Activated T-cell treated with anti-CD3 and anti-CD28 coated beads for 4 hours (primary cell): ENCODE data around the gene TNRC6C.
"Not testable (repeated sequence)": the region's sequence is repeated elsewhere in the genome, so short reads cannot be mapped to it uniquely, and the experiment has no call there.

ENCODE experiments used
- DNase-seq: peaks from one replicate; pipeline ENCODE4 v3.0.0-alpha.2; 2020

TNRC6C gene

DNA sequence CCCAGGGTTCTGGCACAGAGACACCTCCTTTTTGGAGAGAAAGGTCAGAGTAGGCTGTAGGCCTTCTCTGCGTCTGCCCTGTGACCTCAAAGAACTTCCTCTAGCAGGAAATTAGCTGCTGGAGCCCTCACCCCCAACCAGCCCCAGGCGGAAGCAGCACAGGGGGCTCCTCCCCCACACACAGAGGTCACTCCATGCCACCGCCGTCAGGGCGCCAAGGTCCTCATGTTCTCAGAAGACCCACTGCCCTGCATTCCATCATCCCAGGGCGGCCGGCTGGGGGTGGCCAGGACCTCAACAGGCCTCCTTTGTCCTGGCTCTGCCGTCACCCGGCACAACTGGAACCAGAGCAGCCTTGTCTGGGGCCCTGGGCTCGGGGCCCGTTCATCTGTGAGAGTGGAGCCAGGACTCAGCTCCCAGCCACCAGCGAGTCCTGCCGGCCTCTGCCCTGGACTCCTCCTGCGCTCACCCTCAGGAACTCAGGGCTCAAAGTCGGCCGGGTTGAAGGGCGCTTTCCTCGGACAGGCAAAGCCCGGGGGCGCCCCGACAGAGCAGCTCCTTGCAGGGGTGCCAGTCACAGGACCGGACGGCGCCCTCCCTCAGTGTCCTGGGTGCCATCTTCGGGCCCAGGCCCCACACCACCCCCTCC lies 168.9 kb downstream of the TNRC6C start:
- no peak for DNase-seq

GRCh38 chr17:78127888-78128550 lies 169.5 kb downstream of the TNRC6C start:
- DNase-seq: no peak

DNA sequence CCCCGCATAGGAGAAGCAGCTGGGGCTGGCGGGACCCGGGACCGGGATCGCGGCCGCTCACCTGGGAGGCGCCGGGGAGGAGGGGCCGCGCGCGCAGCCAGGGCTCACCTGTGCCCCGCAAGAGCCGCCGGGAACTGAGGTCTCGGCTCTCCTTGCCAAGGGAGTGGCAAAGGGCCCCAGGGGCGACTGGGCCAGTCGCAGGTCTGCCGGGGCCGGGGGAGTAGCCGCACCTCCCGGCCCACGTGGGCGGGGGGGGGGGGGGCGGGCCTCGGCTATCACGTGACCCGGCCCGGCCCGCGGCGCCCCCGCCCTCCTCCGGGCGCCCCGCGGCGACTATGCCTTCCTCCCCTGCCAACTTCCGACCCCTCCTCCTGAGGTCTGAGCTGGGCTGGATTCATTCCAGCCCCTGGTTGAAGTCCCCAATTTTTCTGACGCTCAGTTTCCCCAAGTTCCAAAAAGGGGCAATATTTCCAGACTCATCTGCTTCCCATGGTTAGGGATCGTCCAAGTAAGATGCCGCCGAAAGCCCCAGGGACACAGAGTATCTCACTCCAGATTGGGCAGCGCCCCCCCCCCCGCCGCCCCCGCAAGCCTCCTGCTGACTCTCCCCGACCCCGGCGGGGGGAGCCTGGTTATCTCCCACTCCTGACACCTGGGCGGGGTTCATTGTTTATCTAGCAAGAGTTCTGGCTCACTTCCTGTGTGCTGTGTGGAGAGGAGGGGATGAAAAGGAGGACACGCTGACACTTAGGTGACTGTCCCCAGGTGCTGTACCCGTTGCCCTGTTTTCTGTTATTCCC lies 170.2 kb downstream of the TNRC6C start, which contains the start of gene TMC6:
TSS of gene TMC6 (minus strand) at position 205 of the 800 bp plus-strand sequence. CDS start 1,923 bp downstream, outside the sequence.
- DNase-seq: peak; percentile 52

DNA sequence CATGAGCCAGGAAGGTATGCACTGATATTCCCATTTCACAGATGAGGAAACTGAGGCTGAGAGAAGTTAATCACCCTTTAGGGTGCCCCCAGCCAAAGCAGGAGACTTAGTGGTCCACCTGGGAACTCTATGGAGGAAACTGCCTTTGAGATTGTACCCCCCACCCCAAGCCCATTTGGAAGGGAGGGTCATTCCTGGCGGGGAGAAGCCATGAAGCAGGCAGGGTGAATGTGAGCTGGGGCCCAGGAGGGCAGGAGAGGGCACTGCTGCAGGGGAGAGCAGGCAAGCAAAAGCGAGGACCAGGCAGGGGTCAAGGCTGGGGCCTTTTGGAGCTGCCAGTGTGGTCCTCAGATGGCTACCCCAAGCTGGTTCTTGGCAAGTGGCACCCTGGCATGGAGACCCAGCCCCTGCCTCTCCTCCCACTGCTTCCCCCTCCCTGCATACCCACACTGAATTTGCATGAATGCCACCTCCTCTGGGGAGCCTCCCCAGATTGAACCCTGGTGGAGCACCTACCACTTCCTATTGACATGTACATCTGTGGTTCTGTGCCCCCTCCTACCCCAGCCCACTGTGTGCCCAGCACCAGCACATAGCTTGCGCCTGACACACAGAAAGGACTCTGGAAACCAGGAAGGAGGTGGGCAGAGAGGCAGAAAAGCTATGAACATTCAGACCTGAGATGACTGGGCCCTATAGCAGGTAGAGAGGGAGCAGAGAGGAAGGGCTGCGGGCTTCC lies 171.0 kb downstream of the TNRC6C start:
- DNase-seq: no peak

GRCh38 chr17:78130090-78130436 lies 171.6 kb downstream of the TNRC6C start:
- no peak for DNase-seq

DNA sequence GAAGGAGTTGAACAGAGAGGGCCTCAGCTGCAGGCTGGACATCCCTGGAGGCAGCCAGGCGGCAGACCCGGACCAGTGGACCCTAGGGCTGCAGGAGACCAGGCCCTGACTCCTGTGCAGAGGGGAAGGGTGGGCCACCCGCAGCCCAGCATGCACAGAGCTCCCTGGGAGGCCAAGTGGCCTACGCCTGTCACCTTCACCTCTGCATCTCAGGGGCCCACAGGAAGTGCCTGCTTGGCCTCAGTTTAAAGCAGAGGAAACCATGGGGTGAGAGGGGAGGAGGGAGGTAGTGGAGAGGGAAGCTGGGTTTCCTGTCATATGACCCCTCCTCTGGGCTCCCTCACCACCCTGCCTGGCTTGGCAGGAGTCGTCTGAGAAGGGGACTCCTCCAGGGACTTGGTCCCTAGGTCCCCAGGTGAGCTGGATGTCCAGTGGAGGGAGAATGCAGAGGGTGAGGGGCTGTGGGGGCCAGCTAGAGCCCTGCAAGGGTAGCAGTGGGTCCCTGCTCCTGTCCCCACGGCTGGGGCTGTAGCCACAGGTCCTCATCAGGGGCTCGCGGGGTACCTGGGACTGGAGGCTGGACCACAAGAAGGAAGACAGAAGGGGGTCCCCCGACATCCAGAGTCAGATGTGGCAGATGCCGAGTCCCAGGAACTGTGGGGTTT lies 172.1 kb downstream of the TNRC6C start, which contains the start of gene TMC8:
TSS of gene TMC8 (plus strand) at position 335 of the 665 bp plus-strand sequence. CDS start 818 bp downstream, outside the sequence.
- no peak for DNase-seq

DNA sequence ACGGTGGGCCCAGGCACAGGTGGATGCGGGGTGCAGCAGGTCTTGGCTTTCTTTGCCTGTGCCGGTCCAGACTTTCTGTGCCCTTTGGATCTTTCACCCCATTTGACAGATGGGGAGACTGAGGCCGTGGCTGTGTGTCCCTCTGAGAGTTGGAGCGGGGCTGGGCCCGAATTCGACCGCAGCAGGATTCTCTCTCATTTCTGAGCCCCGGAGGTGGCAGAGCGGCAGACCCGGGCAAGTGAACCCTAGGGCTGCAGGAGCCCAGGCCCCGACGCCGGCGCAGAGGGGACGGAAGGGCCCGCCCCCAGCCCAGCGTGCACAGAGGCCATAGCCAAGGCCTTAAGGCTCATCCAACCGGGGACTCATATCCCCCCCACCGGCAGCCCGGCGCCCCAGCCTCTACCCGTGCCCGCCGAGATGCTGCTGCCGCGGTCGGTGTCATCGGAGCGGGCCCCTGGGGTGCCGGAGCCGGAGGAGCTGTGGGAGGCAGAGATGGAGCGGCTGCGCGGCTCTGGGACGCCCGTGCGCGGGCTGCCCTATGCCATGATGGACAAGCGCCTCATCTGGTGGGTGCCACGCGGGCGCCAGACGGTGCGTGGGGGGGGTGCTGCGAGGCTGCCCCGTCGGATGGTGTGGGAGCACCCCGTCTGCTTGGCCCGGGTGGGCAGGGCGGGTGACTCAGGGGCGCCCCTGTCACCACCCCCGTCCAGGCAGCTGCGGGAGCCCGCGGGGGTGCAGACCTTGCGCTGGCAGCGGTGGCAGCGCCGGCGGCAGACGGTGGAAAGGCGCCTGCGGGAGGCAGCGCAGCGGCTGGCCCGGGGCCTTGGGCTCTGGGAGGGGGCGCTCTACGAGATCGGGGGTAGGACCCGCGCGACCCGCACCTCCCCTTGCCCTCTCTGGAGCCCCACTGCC lies 172.9 kb downstream of the TNRC6C start:
- peak; percentile 55 for DNase-seq

DNA sequence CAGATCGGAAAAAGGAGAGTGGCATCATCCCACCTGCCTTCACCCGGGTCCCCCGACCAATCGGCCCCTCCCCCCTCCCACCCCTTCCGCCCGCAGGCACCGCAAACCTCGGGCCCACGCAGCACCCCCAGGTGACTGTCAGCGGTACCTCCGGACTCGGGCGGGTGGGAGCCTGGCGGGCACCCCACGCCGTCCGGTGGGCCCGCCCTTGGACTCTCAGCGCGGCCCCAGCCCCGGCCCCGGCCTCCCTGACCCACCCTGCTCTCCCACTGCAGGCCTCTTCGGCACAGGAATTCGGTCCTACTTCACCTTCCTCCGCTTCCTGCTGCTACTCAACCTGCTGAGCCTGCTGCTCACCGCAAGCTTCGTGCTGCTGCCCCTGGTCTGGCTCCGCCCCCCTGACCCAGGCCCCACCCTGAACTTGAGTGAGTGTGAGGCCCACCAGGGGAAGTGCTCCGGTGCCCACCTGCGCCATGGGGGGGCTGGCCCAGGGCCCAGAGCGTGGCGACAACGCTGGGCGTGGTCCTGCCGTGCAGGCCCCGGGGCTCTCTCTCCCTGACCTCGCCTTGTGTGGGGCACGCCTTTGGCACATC lies 173.7 kb downstream of the TNRC6C start:
- peak; percentile 63 for DNase-seq

- no peak for DNase-seq
These were observed 174.3 kb downstream of the TNRC6C start for GRCh38 chr17:78132767-78133178.

DNA sequence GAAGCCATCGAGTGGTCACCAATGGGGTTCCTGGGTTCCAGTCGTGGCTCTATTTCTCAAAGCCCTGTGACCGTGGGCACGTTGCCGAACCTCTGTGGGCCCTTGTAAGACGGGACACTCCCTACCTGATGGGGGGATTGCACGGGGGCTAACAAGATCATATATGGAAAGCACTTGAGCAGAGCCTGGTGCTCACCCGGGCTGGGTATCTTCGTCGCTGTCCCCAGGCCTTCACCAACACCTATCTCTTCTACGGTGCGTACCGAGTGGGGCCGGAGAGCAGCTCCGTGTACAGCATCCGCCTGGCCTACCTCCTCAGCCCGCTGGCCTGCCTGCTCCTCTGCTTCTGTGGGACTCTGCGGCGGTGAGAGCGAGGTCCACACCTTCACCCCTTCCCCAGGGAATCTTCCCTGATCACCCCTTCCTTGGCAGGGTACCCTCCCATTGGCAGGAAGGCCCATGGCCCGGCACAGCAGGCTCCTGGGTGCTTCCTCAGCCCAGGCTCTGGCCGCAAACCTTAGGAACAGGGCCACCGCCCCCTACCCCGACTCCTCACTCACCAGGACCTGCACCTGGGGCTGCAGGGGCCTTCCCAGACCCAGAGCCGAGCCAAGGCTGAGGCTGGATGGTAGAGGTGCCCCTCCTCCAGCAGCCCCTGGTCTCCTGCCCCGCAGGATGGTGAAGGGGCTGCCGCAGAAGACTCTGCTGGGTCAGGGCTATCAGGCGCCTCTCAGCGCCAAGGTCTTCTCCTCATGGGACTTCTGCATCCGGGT lies 174.9 kb downstream of the TNRC6C start:
- no peak for DNase-seq

GRCh38 chr17:78133971-78134898 lies 175.7 kb downstream of the TNRC6C start:
- DNase-seq: peak; percentile 56

GRCh38 chr17:78134899-78135385 lies 176.4 kb downstream of the TNRC6C start:
- DNase-seq: no peak

GRCh38 chr17:78135858-78136500 lies 177.5 kb downstream of the TNRC6C start:
- no peak for DNase-seq

GRCh38 chr17:78137392-78138203 lies 179.1 kb downstream of the TNRC6C start:
- DNase-seq: no peak

GRCh38 chr17:78138204-78139060 lies 179.9 kb downstream of the TNRC6C start:
- DNase-seq: no peak

GRCh38 chr17:78139861-78140168 lies 181.3 kb downstream of the TNRC6C start:
- DNase-seq: not testable (repeated sequence)
